ENCODE data around the gene SAMD4B. TPM values are rescaled to one million over a fixed set of nuclear protein-coding genes. Genes with fewer than 3 reads are reported as not detected.

SAMD4B gene
- total and polyA plus RNA-seq, 10 of the 15 experiments (the other 5 are each of a cell fraction or from before 2014, with no cell fraction given) = 2.4 to 43.3 (median 23.9) TPM

- intact Hi-C loops (cut with micrococcal nuclease; ENCODE audit: unreplicated experiment) = no loop called here
- H3K4me2 ChIP-seq (ENCODE audit: control insufficient read depth, insufficient read depth) = no peak overlapping the region
- TF ChIP-seq IKZF2 (IDR thresholded peaks at IDR 0.05) (no peak), RBBP5 (conservative IDR thresholded peaks at IDR 0.05) (no peak), RELB (IDR thresholded peaks at IDR 0.05; ENCODE audit: low read depth) (no peak), TBL1XR1 (IDR thresholded peaks at IDR 0.05; ENCODE audit: low read depth, low read length) (no peak), HSF1 (IDR thresholded peaks at IDR 0.05; ENCODE audit: low read depth, low read length) (no peak), EED (IDR thresholded peaks at IDR 0.05; ENCODE audit: low read depth) (no peak), BMI1 (IDR thresholded peaks at IDR 0.05; ENCODE audit: borderline replicate concordance) (no peak), EZH2 (IDR thresholded peaks at IDR 0.05; ENCODE audit: borderline replicate concordance, control insufficient read depth, low read depth, low read length) (no peak), LARP7 (IDR thresholded peaks at IDR 0.05) (no peak), MYB (IDR thresholded peaks at IDR 0.05; ENCODE audit: borderline replicate concordance, low read depth, low read length) (no peak), SUZ12 (IDR thresholded peaks at IDR 0.05; ENCODE audit: unreplicated experiment) (no peak)
- H2AFZ ChIP-seq (ENCODE audit: control insufficient read depth, low read depth, low read length) = no peak overlapping the region
- ChIA-PET CTCF (interaction anchor here (0.5 kb wide), 1 partner anchor 119 kb away, joined by 5 read pairs; no protein-coding TSS in a partner anchor), SMC1A (ENCODE audit: uncharacterized antibody, unreplicated experiment) (no interaction called here), POLR2A (no interaction called here), RAD21 (ENCODE audit: unreplicated experiment) (no interaction called here)
- H3K9ac ChIP-seq (ENCODE audit: control insufficient read depth, insufficient read depth, low read length) = no peak overlapping the region
- TSS peak; percentile 71 for BruUV-seq (replicated peaks)
- no peaks in the 10 kb centered on the region for H4K20me1 ChIP-seq (ENCODE audit: control insufficient read depth, insufficient read depth)
- peaks cover 10% of the 10 kb centered on the region for H3K4me1 ChIP-seq (ENCODE audit: control insufficient read depth, insufficient read depth, low read length)
- FAIRE-seq (no peak), DNase-seq (ENCODE audit: low read depth, low spot score) (no peak), ATAC-seq (no peak)
- no peak overlapping the region for H3K27ac ChIP-seq (ENCODE audit: control insufficient read depth, insufficient read depth)
- in situ Hi-C loops (cut with MboI) = no loop called here
- peaks cover 28% of the 10 kb centered on the region for H3K79me2 ChIP-seq (ENCODE audit: control insufficient read depth, insufficient read depth, low read length)
- H3K36me3 ChIP-seq (ENCODE audit: control insufficient read depth in 2 of 2, insufficient read depth in 2 of 2, low read length in 1 of 2) = peaks cover 5 to 28% of the 10 kb centered on the region in 2 experiments
- no peaks in the 10 kb centered on the region for H3K27me3 ChIP-seq (replicated peaks in 1 of 2; ENCODE audit: control insufficient read depth in 2 of 2, insufficient read depth in 2 of 2, low read length in 1 of 2)
- WGBS (ENCODE audit: insufficient coverage, insufficient replicate concordance, low lambda C conversion rate, missing lambda C conversion rate) = 95% methylated on average over 5 of the region's 5 CpGs
- H3K9me3 ChIP-seq (replicated peaks; ENCODE audit: control insufficient read depth, insufficient read depth, low read length) = no peaks in the 10 kb centered on the region
- no peak overlapping the region for H3K4me3 ChIP-seq
These were observed 46.4 kb downstream of the SAMD4B start for GRCh38 chr19:39388657-39389056.
